RCC 7860 (cell line): Measurements from ENCODE around the gene PCLAF.
"Not testable (repeated sequence)": the region's sequence is repeated elsewhere in the genome, so short reads cannot be mapped to it uniquely, and the experiment has no call there.

Experiments
- DNase-seq: peaks from one replicate; pipeline ENCODE4 v3.0.0-alpha.2; 2015; ENCODE audit warnings: low spot score
- FAIRE-seq: peaks from 2 replicates; lab custom pipeline; 2012; peaks lifted over from hg19 to GRCh38; lab: Jason Lieb, UNC

Gene PCLAF

DNA sequence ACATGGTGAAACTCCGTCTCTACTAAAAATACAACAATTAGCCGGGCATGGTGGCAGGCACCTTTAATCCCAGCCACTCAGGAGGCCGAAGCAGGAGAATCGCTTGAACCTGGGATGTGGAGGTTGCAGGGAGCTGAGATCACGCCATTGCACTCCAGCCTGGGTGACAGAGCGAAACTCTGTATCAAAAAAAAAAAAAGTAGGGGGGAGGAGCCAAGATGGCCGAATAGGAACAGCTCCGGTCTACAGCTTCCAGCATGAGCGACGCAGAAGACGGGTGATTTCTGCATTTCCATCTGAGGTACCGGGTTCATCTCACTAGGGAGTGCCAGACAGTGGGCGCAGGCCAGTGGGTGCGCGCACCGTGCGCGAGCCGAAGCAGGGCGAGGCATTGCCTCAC lies 54.8 kb downstream of the PCLAF start:
- not testable (repeated sequence) for DNase-seq, FAIRE-seq

DNA sequence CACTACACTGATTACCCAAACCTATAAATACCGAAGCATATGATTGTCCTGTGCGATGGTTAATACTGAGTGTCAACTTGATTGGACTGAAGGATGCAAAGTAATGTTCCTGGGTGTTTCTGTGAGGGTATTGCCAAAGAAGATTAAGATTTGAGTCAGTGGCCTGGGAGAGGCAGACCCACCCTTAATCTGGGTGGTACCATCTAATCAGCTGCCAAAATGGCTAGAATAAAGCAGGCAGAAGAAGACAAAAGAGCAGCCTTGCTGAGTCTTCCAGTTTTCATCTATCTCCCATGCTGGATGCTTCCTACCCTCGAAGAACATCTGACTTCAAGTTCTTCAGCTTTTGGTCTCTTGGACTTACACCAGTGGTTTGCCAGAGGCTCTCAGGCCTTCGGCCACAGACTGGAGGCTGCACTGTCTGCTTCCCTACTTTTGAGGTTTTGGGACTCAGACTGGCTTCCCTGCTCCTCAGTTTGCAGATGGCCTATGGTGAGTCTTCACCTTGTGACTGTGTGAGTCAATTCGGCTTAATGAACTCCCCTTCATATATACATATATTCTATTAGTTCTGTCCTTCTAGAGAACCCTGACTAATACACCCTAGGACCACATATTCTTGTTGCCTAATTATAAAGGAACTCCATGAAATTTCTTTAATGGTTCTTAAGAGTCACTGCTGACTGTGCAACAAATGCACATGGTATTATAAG lies 56.9 kb downstream of the PCLAF start:
- DNase-seq (no peak), FAIRE-seq (no peak)

GRCh38 chr15:64315216-64315615 lies 66.0 kb downstream of the PCLAF start:
- DNase-seq (no peak), FAIRE-seq (no peak)

DNA sequence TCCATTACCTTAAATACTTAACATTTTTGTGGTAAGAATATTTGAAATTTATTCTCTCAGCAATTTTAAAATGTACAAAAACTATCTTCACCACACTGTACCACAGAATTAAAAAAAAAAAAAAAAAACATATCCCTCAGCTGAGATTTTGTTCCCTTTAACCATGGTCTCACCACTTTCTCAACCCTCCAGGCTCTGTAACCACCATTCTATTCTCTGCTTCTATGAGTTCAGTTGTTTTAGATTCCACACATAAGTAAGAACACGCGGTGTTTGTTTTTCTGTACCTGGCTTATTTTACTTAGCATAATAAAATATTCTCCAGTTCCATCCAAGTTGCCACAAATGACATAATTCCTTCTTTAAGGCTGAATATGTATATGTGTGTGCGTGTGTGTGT lies 66.8 kb downstream of the PCLAF start:
- FAIRE-seq (no peak), DNase-seq (no peak)
